GM19372 (cell line): ENCODE results near the gene ZFAND2B.

Experiments
- ATAC-seq: cut with Tn5 transposase; IDR thresholded peaks from one replicate; pipeline ENCODE4 v1.9.1; 2021; ENCODE audit warnings: mild to moderate bottlenecking, low read depth, moderate library complexity; ENCODE audit not compliant: unreplicated experiment

Gene ZFAND2B

DNA sequence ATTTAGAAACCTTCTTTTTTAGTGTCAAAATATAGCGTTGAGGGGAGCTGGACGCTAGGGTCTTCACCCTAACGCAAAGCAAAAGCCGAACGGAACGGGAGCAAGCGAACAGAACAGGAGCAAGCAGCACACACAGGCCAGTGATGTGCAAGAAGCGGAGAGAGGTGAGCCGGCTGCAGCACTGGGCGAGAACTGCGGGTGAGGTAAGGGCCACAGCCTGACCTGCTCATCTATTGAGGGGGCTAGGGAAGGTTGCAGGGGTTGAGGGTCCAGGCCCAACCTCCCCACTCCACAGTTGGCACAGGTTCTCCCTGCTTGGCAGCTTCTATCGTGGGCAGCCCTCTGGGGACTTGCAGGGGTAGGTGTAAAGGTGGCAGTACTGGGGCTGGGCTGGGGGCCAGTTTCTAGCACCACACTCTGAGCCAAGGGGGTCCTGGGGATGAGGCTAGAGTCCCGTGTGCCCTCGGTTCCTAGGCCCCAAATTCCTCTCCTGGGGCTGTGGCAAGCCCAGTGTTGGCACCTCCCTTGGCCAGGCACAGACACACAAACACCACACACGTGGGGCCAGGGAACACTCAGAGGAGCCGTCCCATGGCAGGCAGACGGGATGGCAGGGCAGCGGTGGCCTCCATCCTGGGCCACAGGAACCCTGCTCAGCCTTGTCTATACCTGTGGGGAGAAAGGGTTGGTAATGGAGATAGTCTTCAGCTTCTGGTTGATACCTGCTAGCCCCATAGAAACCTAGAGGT, 13.4 kb downstream of the ZFAND2B start:
- no peak for ATAC-seq

DNA sequence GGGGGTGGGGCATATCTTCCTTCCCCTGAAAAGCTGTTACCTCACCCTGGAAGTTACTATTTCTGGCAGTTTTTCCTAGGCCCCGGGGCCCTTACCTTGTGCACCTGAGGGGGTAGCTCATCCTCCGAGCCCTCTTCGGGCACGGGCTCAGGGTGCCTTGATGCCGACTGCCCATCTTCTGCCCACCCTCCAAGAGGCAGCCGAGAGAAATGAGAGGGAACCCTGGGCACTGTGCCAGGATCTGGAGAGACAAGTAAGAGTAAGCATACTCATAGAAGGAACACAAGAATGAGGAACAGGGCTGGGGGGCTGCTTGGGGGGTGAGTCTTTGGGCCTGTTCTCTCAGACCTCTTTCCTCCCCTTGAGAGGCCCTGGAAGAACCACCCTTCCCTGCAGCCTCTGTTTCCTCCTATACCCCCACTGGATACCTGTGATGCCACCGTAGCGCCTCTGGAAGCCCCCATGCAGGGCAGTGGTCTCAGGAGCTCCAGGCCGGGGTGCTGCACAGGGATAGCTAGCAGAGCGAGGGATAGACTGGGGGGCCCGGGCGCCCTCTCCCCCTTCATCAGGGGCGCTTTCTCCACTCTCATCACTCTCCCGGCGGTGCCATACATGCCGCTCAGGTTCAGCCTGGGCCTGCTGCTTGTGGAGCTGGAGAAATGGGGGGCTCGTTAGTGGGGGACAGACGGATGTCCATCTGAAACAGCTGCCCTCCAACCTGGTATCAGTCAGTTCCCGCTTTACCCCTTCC, 14.2 kb downstream of the ZFAND2B start:
- no peak for ATAC-seq

DNA sequence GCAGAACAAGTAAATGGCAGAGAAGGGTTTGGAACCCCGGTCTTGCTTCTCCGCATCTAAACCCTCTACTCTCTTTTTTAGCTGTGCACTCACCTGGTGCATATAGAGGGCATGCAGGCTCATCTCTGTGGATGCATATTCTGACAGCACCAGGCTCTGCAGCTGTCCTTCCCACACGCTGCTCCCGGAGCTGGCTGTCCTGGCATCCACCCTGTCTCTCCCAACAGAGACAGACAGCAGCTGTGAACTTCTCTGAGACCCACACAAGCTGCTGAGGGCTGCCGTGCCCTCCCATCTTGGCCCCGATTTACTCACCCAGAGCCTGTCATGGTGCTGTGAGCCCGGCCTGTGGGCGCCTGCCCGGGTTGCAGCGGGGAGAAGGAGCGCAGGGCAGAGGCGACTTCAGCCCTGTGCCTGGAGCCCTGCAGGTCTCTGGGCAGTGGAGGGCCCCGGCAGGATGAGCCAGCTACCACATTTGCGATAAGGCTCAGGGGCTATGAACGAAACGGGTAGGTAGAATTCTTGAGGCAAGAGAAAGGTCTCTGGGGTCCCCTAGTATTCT, 15.5 kb downstream of the ZFAND2B start:
- ATAC-seq = no peak

DNA sequence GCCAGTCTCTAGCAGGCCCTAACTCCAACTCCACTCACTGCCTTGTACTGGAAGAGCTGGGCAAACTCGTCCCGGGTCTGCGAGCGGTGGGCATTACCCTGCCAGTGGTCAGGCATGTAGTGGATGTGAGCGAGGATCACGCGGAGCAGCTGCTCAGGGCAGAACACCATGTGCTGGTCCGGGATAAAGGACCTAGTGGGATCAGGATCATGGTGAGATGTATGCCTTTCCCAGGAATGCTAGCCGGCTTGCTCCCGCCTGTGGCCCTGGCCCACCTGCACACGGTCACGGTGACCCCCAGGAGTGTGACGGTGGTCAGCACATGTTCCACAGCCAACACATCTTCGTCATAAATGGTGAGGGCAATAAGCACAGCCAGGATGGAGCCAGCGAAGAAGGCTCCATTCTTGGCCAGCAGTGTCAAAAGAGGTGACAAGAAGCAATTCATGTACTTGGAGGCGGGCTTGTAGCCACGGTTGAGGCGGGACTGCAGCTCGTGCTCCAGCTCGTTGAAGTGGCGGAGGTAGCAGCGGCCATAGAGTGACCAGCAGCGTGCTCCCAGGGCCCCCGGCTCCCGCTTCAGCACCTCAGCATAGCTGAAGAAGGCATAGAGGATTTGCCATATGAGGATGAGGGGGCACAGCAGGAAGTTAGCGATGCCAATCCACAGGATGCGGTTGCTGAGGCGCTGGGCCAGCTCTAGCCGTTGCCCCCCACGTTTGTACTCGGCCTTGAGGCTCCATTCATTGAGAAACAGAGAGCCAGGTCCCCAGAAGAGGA, 17.4 kb downstream of the ZFAND2B start:
- no peak for ATAC-seq

DNA sequence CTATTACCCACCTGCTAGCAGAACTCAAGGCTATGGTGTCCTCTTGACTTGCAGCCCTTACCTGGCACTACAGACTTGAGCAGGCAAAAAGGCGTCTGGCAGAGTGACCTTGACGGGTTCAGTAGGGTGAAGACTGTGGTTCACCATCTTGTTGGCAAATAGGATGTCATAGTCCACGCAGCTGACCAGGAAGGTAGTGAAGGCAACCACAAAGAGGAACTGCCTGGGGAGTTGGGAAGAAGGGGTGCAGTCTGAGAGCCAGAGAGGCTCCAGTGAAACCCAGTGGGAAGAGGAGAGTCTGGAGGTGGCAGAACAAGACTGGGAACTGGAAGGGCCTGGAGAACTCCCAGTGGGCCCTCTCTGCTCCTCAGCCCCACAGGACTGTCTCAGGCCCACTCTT, 18.8 kb downstream of the ZFAND2B start:
- ATAC-seq = no peak

DNA sequence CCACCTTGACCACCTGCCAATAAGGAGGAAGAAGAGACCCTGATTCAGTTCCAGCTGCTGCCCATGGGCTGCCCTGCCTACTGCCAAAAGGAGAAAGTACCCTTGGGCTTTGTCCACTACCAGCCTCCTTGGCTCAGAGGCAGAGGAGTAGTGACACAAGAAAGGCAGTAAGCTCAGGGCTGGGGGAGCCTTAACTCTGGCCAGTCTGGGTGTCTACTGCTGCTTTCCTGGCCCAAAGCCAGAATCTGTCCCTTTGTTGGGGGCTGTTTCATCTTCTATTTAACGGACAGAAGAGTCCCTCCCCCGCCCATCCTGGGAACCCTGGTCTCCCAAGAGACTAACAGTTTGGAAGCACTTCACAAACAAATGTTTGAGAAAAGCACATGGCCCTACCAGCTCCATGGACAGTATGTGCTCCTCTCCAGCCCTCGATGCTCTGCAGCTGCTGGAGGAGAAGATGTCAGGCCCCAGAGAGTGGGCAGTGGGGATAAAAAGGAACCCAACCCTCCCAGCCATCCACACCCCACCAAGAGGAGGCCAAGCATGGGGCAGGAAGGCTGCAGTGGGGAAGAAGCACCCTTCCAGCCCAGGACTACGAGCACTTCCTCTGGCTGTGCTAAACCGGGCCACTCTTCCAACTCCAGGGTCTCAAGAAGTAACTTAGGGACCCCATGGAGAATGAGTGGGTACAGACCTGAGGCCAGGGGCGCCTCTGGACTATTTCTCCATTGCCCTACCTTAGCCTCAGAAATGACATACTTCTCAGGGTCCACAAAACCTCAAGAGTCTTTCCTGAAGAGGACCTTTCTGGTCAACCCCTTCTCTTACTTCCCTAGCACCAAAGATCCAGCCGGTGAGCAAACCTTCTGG, 21.7 kb downstream of the ZFAND2B start:
- ATAC-seq = no peak

DNA sequence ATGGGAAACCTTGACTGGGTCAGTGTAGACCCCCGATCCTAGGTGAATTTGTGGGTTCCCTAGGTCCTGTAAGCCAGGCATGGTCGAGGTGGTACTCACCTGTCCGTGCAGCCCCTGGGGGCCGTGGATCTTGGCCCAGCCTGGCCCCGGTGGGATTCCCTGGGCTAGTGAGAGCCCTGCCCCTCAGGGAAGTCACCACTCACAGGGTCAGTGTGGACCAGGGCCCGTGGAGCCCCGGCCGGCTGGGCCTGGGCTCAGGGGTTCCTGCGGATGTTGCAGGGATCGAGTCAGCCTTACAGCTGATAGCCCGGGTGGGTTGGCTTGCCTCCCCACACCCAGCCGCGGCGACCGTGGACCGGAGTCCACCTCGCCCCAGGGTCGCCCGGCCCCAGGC, 22.3 kb downstream of the ZFAND2B start:
- ATAC-seq = peak; percentile 17

DNA sequence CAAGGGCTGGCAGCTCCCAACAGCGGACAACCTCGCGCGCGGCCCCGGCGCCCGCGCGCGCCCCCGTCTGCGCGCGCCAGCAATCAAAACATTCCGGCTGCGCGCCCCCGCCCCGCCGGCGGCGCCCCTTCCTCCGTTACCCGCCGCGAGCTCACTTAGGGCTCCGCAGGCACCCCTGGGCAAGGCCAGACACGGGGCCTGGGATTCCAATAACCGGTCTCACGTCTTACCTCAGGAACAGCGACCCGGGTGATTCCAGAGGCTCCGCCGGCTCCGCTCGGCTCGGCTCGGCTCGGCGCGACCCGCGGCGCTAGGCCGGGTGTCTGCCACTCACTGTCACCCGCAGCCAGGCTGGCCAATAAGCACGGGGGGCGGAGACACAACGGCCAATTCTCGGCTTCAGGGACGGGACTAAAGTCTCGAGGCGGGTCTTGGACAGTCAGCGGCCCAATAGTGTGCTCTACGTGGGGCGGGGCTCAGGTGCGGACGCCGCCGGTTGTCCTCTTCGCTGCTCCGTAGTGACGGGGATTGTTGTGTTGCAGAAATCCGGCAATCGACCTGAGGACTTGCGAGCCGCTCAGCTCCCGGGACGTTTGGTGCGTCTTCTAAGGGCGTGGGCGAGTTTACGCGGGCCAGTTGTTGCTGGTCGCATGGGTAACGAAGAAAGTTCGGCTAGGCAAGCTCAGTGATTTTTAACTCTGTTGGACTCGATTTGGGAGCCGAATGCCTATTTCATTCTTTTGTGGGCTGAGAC, 22.9 kb downstream of the ZFAND2B start, which contains the start of the genes ANKZF1 and ATG9A:
Gene ANKZF1 (plus strand): TSS at position 502 of the 754 bp plus-strand sequence. CDS start 452 bp downstream, outside the sequence.
Gene ATG9A (minus strand): TSS at position 332 of the 754 bp plus-strand sequence. CDS start 1,612 bp downstream, outside the sequence.
- ATAC-seq = peak; percentile 91

DNA sequence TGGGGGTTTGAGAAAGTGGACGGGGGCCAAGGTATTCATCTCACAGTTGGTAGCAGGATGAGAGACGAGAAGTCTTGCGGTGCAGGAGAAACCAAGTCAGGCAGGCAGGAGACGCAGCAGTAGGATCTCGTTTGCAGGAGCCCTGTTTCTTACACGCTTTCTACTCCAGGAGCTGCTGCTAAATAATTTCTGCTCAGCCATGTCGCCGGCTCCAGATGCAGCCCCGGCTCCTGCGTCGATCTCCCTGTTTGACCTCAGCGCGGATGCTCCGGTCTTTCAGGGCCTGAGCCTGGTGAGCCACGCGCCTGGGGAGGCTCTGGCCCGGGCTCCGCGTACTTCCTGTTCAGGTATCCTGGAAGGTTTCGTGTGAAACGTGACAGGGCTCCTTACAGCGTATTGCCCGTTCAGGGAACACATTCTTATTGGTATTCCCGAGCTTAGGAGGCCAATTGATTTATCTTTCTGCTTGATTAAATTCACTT, 23.5 kb downstream of the ZFAND2B start:
- peak; percentile 22 for ATAC-seq

DNA sequence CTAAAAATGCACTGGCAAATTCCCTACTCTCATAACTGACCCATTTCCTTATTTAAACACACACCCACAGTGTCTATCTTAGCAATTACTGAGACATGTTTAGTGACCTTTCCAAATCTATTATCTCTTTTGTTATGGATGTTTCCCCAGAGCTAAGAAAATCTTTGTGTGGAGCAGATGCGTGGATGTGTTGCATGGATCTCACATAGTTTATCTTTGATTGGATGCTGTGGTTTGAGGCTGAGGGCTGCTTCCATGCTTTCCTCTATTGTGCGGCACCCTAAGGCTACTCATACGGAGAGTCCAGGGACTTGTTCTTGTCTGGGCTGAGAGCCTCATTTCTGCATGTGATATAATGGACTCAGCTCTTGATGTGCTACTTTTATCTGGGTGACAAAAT, 27.7 kb downstream of the ZFAND2B start:
- ATAC-seq = no peak

DNA sequence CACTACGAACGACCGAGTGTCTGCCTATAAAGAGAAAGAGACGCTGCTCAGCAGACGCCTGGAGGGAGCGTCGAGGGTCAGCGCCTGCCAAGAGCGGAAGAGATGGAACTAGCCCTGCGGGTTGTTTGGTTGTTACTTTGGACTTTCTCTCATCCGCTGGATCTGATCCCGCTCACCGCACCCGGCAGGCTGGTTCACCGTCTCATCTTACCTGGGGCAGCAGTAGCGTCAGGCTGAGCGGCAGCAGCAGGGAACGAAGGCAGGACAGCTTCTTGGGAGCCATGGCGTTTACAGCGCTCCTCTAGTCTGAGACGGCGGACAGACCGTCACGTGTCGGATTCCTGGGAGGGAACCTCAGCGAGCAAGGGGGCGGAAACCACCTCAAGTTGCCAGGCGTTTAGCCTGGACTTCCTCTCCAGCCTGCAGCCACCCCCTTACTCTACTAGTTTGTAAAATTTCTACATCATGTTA, 36.7 kb downstream of the ZFAND2B start:
- ATAC-seq = no peak

DNA sequence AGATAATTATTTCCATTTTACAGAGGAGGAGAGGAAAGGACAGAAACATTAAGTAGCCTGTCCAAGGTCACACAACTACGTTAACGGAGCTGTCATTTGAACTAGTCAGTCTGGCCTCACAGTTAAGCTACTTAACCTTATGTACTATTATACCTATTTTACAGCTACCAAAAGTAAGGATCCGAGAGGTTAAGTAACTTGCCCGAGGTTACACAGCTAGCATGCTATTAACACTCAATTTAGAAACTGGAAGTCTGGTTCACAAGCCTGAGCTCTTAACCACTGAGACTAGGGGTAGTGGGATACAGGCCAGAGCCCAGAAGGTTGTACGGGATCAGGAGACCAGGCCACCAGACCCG, 38.2 kb downstream of the ZFAND2B start:
- ATAC-seq = no peak

DNA sequence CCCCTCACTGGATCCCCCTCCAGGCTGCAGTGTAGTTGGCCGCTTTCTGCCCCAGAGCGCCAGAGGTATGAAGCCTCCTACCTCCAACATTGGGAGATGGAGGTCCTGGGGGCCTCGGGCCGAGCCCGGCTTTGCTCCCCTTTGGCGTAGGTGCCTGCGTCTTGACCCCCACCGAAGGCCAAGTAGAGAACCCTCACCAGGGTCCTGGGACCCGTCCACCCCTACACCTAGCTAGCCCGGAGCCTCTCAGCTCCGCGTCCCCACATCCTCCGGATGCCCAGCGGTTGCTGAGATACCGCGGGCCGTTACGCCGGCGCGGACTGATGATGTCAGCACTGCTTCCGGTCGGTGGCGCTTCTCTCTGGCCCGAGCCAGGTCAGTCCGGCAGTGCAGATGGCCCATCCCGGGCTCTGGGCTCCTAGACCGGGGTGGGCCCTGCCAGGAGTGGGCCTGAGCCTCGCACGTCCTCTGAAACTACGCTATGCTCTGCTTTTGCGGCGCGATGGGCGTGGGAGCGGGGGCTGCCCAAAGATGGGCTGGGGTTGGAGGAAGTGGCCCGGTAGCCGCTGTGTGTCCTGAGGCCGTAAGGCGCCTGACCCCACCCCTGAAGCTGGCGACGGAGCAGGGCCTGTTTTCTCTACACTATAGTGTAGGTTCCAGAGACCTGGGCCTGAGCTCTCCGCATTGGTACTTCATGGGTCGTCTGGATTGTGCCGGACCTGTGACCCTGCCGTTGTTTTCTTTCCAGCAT, 38.7 kb downstream of the ZFAND2B start, which contains the start of the genes GLB1L and STK16:
Gene GLB1L (minus strand): TSS at position 297 of the 751 bp plus-strand sequence. CDS start 1,871 bp downstream, outside the sequence.
Gene STK16 (plus strand): TSS at position 332 of the 751 bp plus-strand sequence. CDS start 521 bp downstream, outside the sequence.
- peak; percentile 70 for ATAC-seq

DNA sequence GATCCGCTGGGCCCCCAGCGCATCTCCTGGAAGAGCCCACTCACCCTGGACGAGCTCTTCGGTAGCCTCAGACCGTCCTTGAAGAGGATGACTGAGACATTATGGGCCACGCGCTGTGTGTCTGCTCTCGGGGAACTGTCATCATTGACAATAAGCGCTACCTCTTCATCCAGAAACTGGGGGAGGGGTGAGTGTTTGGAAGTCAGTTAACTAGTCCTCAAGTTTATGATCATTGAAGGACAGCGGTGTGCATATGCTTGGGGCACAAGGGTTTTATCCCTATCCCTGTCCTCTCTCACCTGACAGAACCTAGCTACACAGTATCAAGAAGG, 39.3 kb downstream of the ZFAND2B start:
- no peak for ATAC-seq

DNA sequence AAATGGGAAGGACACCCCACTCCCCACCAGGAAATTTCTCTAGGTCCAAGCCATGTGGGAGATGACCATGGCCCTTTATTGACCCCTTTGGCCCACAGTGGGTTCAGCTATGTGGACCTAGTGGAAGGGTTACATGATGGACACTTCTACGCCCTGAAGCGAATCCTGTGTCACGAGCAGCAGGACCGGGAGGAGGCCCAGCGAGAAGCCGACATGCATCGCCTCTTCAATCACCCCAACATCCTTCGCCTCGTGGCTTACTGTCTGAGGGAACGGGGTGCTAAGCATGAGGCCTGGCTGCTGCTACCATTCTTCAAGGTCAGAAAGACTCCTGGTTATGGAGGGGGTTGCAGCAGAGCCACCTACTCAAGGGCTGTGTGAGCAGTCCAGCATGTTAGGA, 40.0 kb downstream of the ZFAND2B start:
- no peak for ATAC-seq

DNA sequence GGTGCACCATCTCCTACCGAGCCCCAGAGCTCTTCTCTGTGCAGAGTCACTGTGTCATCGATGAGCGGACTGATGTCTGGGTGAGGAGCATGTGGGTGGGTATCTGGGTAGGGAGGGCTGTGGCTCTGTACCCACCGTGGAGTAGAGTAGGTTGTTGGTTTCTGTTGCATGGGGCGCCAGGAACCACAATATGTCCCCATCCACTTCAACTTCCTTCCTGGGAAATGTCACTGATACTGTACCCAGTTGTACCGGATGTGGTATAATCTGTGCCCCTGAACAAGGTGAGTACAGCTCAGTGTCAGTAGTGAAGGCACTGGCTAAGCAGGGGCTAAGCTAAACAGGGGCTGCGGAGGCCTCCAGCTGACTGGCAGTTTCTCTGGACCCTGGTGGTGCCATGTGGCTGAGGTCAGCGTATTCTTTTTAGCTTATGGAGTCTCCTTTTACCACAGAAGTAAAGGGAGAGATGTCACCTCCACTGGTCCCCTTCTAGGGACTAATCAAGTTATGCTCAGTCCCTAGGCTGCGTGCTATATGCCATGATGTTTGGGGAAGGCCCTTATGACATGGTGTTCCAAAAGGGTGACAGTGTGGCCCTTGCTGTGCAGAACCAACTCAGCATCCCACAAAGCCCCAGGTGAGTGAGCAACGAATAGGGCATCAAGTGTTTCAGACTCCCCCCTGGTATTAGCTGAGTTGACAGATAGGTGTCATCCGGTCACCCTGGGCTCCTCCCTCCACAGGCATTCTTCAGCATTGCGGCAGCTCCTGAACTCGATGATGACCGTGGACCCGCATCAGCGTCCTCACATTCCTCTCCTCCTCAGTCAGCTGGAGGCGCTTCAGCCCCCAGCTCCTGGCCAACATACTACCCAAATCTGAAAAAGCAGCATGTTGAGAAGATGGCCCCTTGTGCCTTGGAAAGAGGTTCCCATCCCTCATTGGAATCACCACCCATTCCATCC, 41.4 kb downstream of the ZFAND2B start:
- no peak for ATAC-seq

DNA sequence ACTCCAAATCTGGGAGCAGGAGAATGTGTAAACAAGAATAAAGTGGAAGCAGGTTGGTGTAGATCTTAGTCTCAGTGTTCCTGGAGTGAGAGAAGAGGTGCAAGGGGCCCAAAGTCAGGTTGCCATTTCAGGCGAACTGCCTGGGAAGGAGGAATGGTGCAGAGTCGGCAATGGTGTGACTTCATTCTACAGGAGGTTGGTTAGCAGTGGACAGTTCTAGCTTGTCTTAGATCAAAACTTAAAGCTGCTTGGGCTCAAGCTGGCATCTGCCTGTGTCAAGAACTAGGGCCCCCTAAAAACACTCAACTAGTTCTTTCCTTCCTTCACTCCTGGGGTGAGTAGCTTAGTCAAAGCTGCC, 42.2 kb downstream of the ZFAND2B start:
- ATAC-seq = no peak
